H9 (cell line): Measurements from ENCODE around the gene SLC18B1. TPM values are rescaled to one million over a fixed set of nuclear protein-coding genes. Genes with fewer than 3 reads are reported as not detected.

ENCODE experiments used
- DNase-seq: peaks from one replicate; pipeline ENCODE4 v3.0.0-alpha.2; 2017
- H2AFZ ChIP-seq: one replicate; pipeline ENCODE4 v1.6.1; 2013; ENCODE audit warnings: mild to moderate bottlenecking, low read length, control low read depth, moderate library complexity
- H2AK5ac ChIP-seq: 2 replicates; pipeline ENCODE4 v1.6.1; 2013; ENCODE audit warnings: low read length, control low read depth, mixed read lengths; ENCODE audit not compliant: insufficient read length
- H2BK120ac ChIP-seq: one replicate; pipeline ENCODE4 v1.6.1; 2013; ENCODE audit warnings: low read depth, mild to moderate bottlenecking, low read length, control low read depth, inconsistent platforms; ENCODE audit not compliant: poor library complexity, severe bottlenecking
- H2BK12ac ChIP-seq: 2 replicates; pipeline ENCODE4 v1.6.1; 2013; ENCODE audit warnings: low read length, control low read depth, mixed read lengths, low read depth; ENCODE audit not compliant: insufficient read length
- H2BK15ac ChIP-seq: 2 replicates; pipeline ENCODE4 v1.6.1; 2013; ENCODE audit warnings: low read depth, low read length, control low read depth
- H2BK20ac ChIP-seq: one replicate; pipeline ENCODE4 v1.6.1; 2013; ENCODE audit warnings: low read depth, mild to moderate bottlenecking, low read length, control low read depth, inconsistent platforms; ENCODE audit not compliant: poor library complexity, severe bottlenecking
- H2BK5ac ChIP-seq: 2 replicates; pipeline ENCODE4 v1.6.1; 2013; ENCODE audit warnings: low read length, control low read depth, mixed read lengths; ENCODE audit not compliant: insufficient read length
- H3K14ac ChIP-seq: 2 replicates; pipeline ENCODE4 v1.6.1; 2013; ENCODE audit warnings: low read length, control low read depth; ENCODE audit not compliant: insufficient read depth
- H3K18ac ChIP-seq: 2 replicates; pipeline ENCODE4 v1.6.1; 2013; ENCODE audit warnings: low read depth, mild to moderate bottlenecking, mixed read lengths, low read length, control low read depth; ENCODE audit not compliant: insufficient read length
- H3K23ac ChIP-seq: 2 replicates; pipeline ENCODE4 v1.6.1; 2013; ENCODE audit warnings: low read length, control low read depth, mixed read lengths, low read depth; ENCODE audit not compliant: insufficient read length
- H3K23me2 ChIP-seq: 2 replicates; pipeline ENCODE4 v1.6.1; 2013; ENCODE audit warnings: low read depth, mild to moderate bottlenecking, mixed read lengths, low read length, control low read depth; ENCODE audit not compliant: insufficient read length, poor library complexity, severe bottlenecking
- H3K27ac ChIP-seq: 2 replicates; pipeline ENCODE4 v1.5.1; 2013; ENCODE audit warnings: low read length, control low read depth, mixed read lengths, low read depth; ENCODE audit not compliant: insufficient read length
- H3K27me3 ChIP-seq: 2 replicates; pipeline ENCODE4 v1.6.1; 2013; ENCODE audit warnings: low read length, control low read depth, inconsistent platforms; ENCODE audit not compliant: insufficient read depth
- H3K4ac ChIP-seq: 2 replicates; pipeline ENCODE4 v1.6.1; 2013; ENCODE audit warnings: low read depth, mild to moderate bottlenecking, control low read depth, inconsistent platforms, low read length, moderate library complexity
- H3K4me1 ChIP-seq: 2 replicates; pipeline ENCODE4 v1.6.1; 2013; ENCODE audit warnings: low read length, control low read depth, inconsistent platforms; ENCODE audit not compliant: insufficient read depth
- H3K4me2 ChIP-seq: 2 replicates; pipeline ENCODE4 v1.6.1; 2013; ENCODE audit warnings: low read length, control low read depth, mixed read lengths; ENCODE audit not compliant: insufficient read length, insufficient read depth
- H3K56ac ChIP-seq: 2 replicates; pipeline ENCODE4 v1.6.1; 2013; ENCODE audit warnings: low read depth, mild to moderate bottlenecking, mixed read lengths, low read length, control low read depth; ENCODE audit not compliant: insufficient read length
- H3K79me1 ChIP-seq: 2 replicates; pipeline ENCODE4 v1.6.1; 2013; ENCODE audit warnings: low read depth, mild to moderate bottlenecking, moderate library complexity, low read length, control low read depth, inconsistent platforms; ENCODE audit not compliant: insufficient read depth, poor library complexity, severe bottlenecking
- H3K79me2 ChIP-seq: 2 replicates; pipeline ENCODE4 v1.6.1; 2013; ENCODE audit warnings: low read length, control low read depth, inconsistent platforms; ENCODE audit not compliant: insufficient read depth
- H3K9ac ChIP-seq: 2 replicates; pipeline ENCODE4 v1.6.1; 2013; ENCODE audit warnings: low read length, control low read depth, mixed read lengths; ENCODE audit not compliant: insufficient read length; ENCODE audit errors: extremely low read depth
- H3K9me3 ChIP-seq: one replicate; pipeline ENCODE4 v1.6.1; 2013; ENCODE audit warnings: low read depth, low read length, inconsistent platforms; ENCODE audit not compliant: control insufficient read depth
- H3T11ph ChIP-seq: one replicate; pipeline ENCODE4 v1.6.1; 2013; ENCODE audit warnings: mild to moderate bottlenecking, low read length, control low read depth, inconsistent platforms
- H4K20me1 ChIP-seq: one replicate; pipeline ENCODE4 v1.6.1; 2013; ENCODE audit not compliant: control insufficient read depth, insufficient read length, insufficient read depth
- H4K5ac ChIP-seq: 2 replicates; pipeline ENCODE4 v1.6.1; 2013; ENCODE audit warnings: low read depth, mild to moderate bottlenecking, mixed read lengths, low read length, control low read depth; ENCODE audit not compliant: insufficient read length
- H4K8ac ChIP-seq: replicated peaks from 2 replicates; pipeline ENCODE4 v1.6.1; 2013; ENCODE audit warnings: low read length, control low read depth, mixed read lengths, low read depth; ENCODE audit not compliant: insufficient read length
- H4K91ac ChIP-seq: 2 replicates; pipeline ENCODE4 v1.6.1; 2013; ENCODE audit warnings: low read depth, mild to moderate bottlenecking, moderate library complexity, mixed read lengths, low read length, control low read depth; ENCODE audit not compliant: insufficient read length
- H3K27ac Mint-ChIP-seq, 3 experiments: 2 replicates in 2 of 3; 3 replicates in 1 of 3; pipeline ENCODE4 v1.8.0; 2020 to 2021; ENCODE audit warnings: mixed read lengths in 3 of 3, mild to moderate bottlenecking in 1 of 3, moderate library complexity in 1 of 3
- H3K27me3 Mint-ChIP-seq: 2 replicates; pipeline ENCODE4 v1.8.0; 2021; ENCODE audit warnings: low read depth, mild to moderate bottlenecking, moderate library complexity, mixed read lengths
- H3K36me3 Mint-ChIP-seq, 3 experiments: 2 replicates in 2 of 3; 3 replicates in 1 of 3; pipeline ENCODE4 v1.8.0; 2020 to 2021; ENCODE audit warnings: low read depth in 3 of 3, mixed read lengths in 3 of 3; ENCODE audit not compliant: insufficient read depth in 1 of 3
- H3K4me1 Mint-ChIP-seq, 2 experiments: 2 replicates each; pipeline ENCODE4 v1.8.0; 2020; ENCODE audit warnings: mixed read lengths in 2 of 2
- H3K4me3 Mint-ChIP-seq, 2 experiments: 2 replicates in 1 of 2; 3 replicates in 1 of 2; pipeline ENCODE4 v1.8.0; 2020 to 2021; ENCODE audit warnings: mild to moderate bottlenecking in 2 of 2, mixed read lengths in 2 of 2, moderate library complexity in 1 of 2
- H3K9me3 Mint-ChIP-seq, 2 experiments: 2 replicates in 1 of 2; 3 replicates in 1 of 2; pipeline ENCODE4 v1.8.0; 2020; ENCODE audit warnings: mild to moderate bottlenecking in 2 of 2, mixed read lengths in 2 of 2, moderate library complexity in 1 of 2
- WGBS: extraction: QIAGEN DNeasy Blood & Tissue Kit; methylation state at CpG from one replicate; pipeline ENCODE4 v1.1.7; 2013; ENCODE audit warnings: missing lambda C conversion rate, low lambda C conversion rate, mixed read lengths; ENCODE audit not compliant: insufficient read length; ENCODE audit errors: extremely low coverage; 5-methylcytosine and 5-hydroxymethylcytosine counted together
- total RNA-seq: library from RNA; stranded (reverse); gene quantifications from 2 replicates; pipeline ENCODE4 v1.2.1, GENCODE V29; 2021
- TF ChIP-seq, protein P1 (sequence below): fragments of 200-600 bp; sonication (generic); conservative IDR thresholded peaks from 3 replicates; pipeline ENCODE4 v1.8.0; 2021; ENCODE audit warnings: antibody characterized with exemption, mild to moderate bottlenecking

The SLC18B1 gene
- total RNA-seq, 1 experiment from 2014 or later = 19.8 TPM

DNA sequence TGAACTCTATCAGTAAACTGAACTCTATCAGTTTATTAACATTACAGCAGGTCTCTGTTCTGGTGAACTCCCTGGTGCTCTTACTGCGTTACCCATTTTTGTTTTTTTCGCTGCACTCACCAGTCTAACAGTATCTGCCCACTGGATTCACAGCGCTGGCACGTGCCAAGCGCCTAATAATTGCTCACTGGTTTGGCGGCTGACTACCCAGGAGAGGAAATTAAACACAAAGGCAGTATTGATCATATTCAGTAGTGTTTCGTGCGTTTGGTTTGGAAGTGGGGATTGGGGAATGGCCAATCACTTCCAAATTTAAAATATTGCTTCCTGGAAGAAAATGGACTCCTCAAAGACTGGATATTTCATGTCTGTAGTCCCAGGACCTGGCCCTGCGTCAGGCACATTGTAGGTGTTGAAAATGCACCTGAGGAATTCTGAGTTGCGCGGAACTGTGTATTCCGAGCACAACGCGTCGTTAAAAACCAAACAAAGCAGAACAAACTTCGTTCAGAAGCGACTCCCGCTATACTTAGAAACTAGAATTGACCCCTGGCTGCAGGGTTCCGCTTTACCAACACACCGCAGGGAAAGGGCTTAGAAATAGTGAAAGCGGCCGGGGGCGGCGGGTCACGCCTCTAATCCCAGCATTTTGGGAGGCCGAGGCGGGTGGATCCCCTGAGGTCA is 14.9 kb upstream of the SLC18B1 start:
- H2AFZ ChIP-seq = no peak overlapping the region
- peaks cover 9% of the 10 kb centered on the region for H3K23me2 ChIP-seq
- Mint-ChIP-seq H3K27me3 (peaks cover 7% of the 10 kb centered on the region), H3K9me3 (peaks cover 0 to 3% of the 10 kb centered on the region in 2 experiments; a peak in 2 of 5 replicates), H3K27ac (peak overlapping the region; percentile 68 to 99 (median 97)), H3K4me3 (peak overlapping the region; percentile 98 to 99), H3K36me3 (peaks cover 35 to 41% (median 40%) of the 10 kb centered on the region in 3 experiments), H3K4me1 (peaks cover 28 to 32% of the 10 kb centered on the region in 2 experiments)
- H2AK5ac ChIP-seq = no peak overlapping the region
- no peak overlapping the region for H2BK20ac ChIP-seq
- DNase-seq = peak; percentile 46
- H3K9ac ChIP-seq = peak overlapping the region; percentile 96
- TF ChIP-seq, protein P1, sequence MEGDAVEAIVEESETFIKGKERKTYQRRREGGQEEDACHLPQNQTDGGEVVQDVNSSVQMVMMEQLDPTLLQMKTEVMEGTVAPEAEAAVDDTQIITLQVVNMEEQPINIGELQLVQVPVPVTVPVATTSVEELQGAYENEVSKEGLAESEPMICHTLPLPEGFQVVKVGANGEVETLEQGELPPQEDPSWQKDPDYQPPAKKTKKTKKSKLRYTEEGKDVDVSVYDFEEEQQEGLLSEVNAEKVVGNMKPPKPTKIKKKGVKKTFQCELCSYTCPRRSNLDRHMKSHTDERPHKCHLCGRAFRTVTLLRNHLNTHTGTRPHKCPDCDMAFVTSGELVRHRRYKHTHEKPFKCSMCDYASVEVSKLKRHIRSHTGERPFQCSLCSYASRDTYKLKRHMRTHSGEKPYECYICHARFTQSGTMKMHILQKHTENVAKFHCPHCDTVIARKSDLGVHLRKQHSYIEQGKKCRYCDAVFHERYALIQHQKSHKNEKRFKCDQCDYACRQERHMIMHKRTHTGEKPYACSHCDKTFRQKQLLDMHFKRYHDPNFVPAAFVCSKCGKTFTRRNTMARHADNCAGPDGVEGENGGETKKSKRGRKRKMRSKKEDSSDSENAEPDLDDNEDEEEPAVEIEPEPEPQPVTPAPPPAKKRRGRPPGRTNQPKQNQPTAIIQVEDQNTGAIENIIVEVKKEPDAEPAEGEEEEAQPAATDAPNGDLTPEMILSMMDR = no peak
- H3K23ac ChIP-seq = peak overlapping the region; percentile 9
- no peak overlapping the region; the same call in 1 of the 2 replicates for H3K4ac ChIP-seq
- H3K14ac ChIP-seq = peak overlapping the region; percentile 91; the same call in 1 of the 2 replicates
- no peak overlapping the region for H2BK12ac ChIP-seq
- H3K56ac ChIP-seq = no peak overlapping the region
- H4K8ac ChIP-seq = no peak overlapping the region
- H3K4me1 ChIP-seq = no peaks in the 10 kb centered on the region
- peak overlapping the region; percentile 48 for H2BK5ac ChIP-seq
- H3K4me2 ChIP-seq = peak overlapping the region; percentile 97
- peak overlapping the region; percentile 88 for H4K5ac ChIP-seq
- no CpG with 5 or more reads among the region's 27 CpGs for WGBS
- peak overlapping the region; percentile 82 for H2BK120ac ChIP-seq
- peak overlapping the region; percentile 87 for H3K18ac ChIP-seq
- no peaks in the 10 kb centered on the region for H3K27me3 ChIP-seq
- no peak overlapping the region for H2BK15ac ChIP-seq
- H3T11ph ChIP-seq = no peak overlapping the region
- H4K20me1 ChIP-seq = peaks cover 2% of the 10 kb centered on the region
- no peaks in the 10 kb centered on the region for H3K79me1 ChIP-seq
- peak overlapping the region; percentile 88 for H3K27ac ChIP-seq
- H3K79me2 ChIP-seq = peaks cover 14% of the 10 kb centered on the region
- no peaks in the 10 kb centered on the region for H3K9me3 ChIP-seq
- no peak overlapping the region for H4K91ac ChIP-seq
